Peyer's patch (tissue), 4 donors: ENCODE results near the gene GALNT2. TPM values are rescaled to one million over a fixed set of nuclear protein-coding genes. Genes with fewer than 3 reads are reported as not detected.

Experiments
- DNase-seq, 3 donors: peaks; one replicate each; pipeline ENCODE4 v3.0.0-alpha.2; 2017 to 2019
- H3K27ac ChIP-seq, 4 donors: fragments of 200-600 bp; sonication (generic); one replicate each; pipeline ENCODE4 v1.5.1; 2016 to 2019
- H3K27me3 ChIP-seq, 2 donors: fragments of 200-600 bp; sonication (generic); one replicate each; pipeline ENCODE4 v1.5.1; 2019
- H3K36me3 ChIP-seq, 3 donors: fragments of 200-600 bp; sonication (generic); one replicate each; pipeline ENCODE4 v1.5.1; 2016 to 2019
- H3K4me1 ChIP-seq, 4 donors: fragments of 200-600 bp; sonication (generic); one replicate each; pipeline ENCODE4 v1.5.1; 2016 to 2019
- H3K4me3 ChIP-seq, 4 donors: fragments of 200-600 bp; sonication (generic); 1 replicate in 3 of 4; 2 replicates in 1 of 4; pipeline ENCODE4 v1.5.1; 2016 to 2019; ENCODE audit warnings: mild to moderate bottlenecking in 1 of 4
- H3K9me3 ChIP-seq, 4 donors: fragments of 200-600 bp; sonication (generic); one replicate each; pipeline ENCODE4 v1.5.1; 2016 to 2019; ENCODE audit warnings: mild to moderate bottlenecking in 1 of 4
- POLR2A ChIP-seq, 2 donors: fragments of 450-650 bp; IDR thresholded peaks; one replicate each; pipeline ENCODE4 v1.5.1; 2017; ENCODE audit warnings: antibody characterized with exemption in 2 of 2, mild to moderate bottlenecking in 2 of 2, moderate library complexity in 2 of 2
- total RNA-seq, 4 donors: library from RNA; depleted of rRNA; stranded (reverse); fragments of >200 nt; gene quantifications; one replicate each; pipeline ENCODE4 v1.1.0, GENCODE V29; 2016
- TF ChIP-seq, protein P1 (sequence below), 6 experiments: fragments of 450-650 bp in 4 of 6; fragments of 200-600 bp in 2 of 6; sonication (generic) in 1 of 6; IDR thresholded peaks; one replicate each; pipeline ENCODE4 v1.5.1; 2017 to 2019; ENCODE audit warnings: antibody characterized with exemption in 6 of 6, mild to moderate bottlenecking in 3 of 6, moderate library complexity in 1 of 6

Gene GALNT2
- total RNA-seq, 4 donors from 2014 or later, result 36.3 to 52.5 (median 43.6) TPM

- Histone ChIP-seq H3K9me3 (no peaks in the 10 kb centered on the region), H3K4me3 (no peak overlapping the region), H3K4me1 (peaks cover 0 to 12% (median 0%) of the 10 kb centered on the region in 4 donors), H3K27ac (no peak overlapping the region), H3K36me3 (no peaks in the 10 kb centered on the region), H3K27me3 (no peaks in the 10 kb centered on the region)
- TF ChIP-seq, protein P1, sequence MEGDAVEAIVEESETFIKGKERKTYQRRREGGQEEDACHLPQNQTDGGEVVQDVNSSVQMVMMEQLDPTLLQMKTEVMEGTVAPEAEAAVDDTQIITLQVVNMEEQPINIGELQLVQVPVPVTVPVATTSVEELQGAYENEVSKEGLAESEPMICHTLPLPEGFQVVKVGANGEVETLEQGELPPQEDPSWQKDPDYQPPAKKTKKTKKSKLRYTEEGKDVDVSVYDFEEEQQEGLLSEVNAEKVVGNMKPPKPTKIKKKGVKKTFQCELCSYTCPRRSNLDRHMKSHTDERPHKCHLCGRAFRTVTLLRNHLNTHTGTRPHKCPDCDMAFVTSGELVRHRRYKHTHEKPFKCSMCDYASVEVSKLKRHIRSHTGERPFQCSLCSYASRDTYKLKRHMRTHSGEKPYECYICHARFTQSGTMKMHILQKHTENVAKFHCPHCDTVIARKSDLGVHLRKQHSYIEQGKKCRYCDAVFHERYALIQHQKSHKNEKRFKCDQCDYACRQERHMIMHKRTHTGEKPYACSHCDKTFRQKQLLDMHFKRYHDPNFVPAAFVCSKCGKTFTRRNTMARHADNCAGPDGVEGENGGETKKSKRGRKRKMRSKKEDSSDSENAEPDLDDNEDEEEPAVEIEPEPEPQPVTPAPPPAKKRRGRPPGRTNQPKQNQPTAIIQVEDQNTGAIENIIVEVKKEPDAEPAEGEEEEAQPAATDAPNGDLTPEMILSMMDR (IDR thresholded peaks at IDR 0.05), result no peak
- TF ChIP-seq POLR2A (IDR thresholded peaks at IDR 0.05), result no peak
- DNase-seq, result no peak
Measured at GRCh38 chr1:230076121-230076520, 9.1 kb downstream of the GALNT2 start.

GRCh38 chr1:230077011-230077410 is 10.0 kb downstream of the GALNT2 start:
- Histone ChIP-seq H3K36me3 (no peaks in the 10 kb centered on the region), H3K4me1 (peaks cover 0 to 12% (median 0%) of the 10 kb centered on the region in 4 donors), H3K27me3 (no peaks in the 10 kb centered on the region), H3K4me3 (no peak overlapping the region), H3K27ac (no peak overlapping the region), H3K9me3 (no peaks in the 10 kb centered on the region)
- peak in 1 of 3 donors; percentile 27 for DNase-seq
- TF ChIP-seq, protein P1 (IDR thresholded peaks at IDR 0.05), result no peak
- no peak for TF ChIP-seq POLR2A (IDR thresholded peaks at IDR 0.05)

- DNase-seq, result peak in 1 of 3 donors; percentile 25
- no peak for TF ChIP-seq POLR2A (IDR thresholded peaks at IDR 0.05)
- TF ChIP-seq, protein P1 (IDR thresholded peaks at IDR 0.05), result peak in 1 of 6 experiments; percentile 16
- Histone ChIP-seq H3K27me3 (no peaks in the 10 kb centered on the region), H3K27ac (no peak overlapping the region), H3K36me3 (no peaks in the 10 kb centered on the region), H3K4me3 (no peak overlapping the region), H3K4me1 (peaks cover 0 to 12% (median 0%) of the 10 kb centered on the region in 4 donors), H3K9me3 (no peaks in the 10 kb centered on the region)
Measured at GRCh38 chr1:230077436-230078213, 10.6 kb downstream of the GALNT2 start.

DNA sequence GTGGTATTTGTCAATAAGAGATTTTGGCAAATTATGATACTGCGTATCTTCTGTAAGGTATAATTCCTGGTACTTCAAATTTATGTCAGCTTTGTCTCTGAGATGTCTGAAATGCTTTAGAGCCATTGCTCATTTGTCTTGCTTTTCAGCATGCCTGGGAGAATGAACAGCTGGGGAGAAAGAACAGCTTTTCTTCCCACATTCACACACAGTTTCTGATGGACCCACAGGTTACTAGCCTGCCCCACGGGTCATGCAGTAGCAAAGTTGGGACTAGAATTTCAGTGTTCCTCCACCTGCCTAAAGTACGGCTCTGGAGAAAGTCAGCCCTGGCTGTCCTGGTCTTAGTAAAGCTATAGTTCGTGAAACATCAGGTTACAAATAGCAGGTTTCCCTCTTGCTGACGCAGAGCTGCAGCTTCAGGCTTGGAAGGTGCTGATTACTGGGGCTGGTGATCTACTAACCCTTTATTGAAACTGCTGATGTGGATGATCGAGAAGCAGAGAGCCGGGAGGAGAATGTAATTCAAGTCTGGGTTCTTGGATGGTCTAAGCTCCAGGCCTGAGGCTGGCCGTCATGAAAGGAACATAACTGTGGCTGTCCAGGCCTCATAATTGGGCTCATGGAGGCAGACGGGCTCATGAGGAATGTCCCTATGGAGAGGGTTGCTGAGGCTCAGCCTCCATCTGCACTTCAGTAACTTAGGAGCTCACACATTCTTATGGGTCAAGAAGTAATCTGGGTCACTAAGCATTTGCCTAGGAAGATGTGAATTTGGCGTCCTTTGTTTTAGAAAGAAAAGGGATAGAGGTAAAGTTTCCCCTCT is 12.4 kb downstream of the GALNT2 start:
- H3K4me1 ChIP-seq, result peaks cover 0 to 7% (median 0%) of the 10 kb centered on the region in 4 donors
- H3K4me3 ChIP-seq, result no peak overlapping the region
- DNase-seq, result no peak
- no peak for TF ChIP-seq POLR2A (IDR thresholded peaks at IDR 0.05)
- TF ChIP-seq, protein P1 (IDR thresholded peaks at IDR 0.05), result no peak
- H3K27ac ChIP-seq, result no peak overlapping the region
- H3K36me3 ChIP-seq, result no peaks in the 10 kb centered on the region
- H3K9me3 ChIP-seq, result no peaks in the 10 kb centered on the region
- H3K27me3 ChIP-seq, result no peaks in the 10 kb centered on the region

GRCh38 chr1:230080822-230081221 is 13.8 kb downstream of the GALNT2 start:
- TF ChIP-seq, protein P1 (IDR thresholded peaks at IDR 0.05), result no peak
- no peak for TF ChIP-seq POLR2A (IDR thresholded peaks at IDR 0.05)
- Histone ChIP-seq H3K4me1 (peaks cover 0 to 15% (median 0%) of the 10 kb centered on the region in 4 donors), H3K27me3 (no peaks in the 10 kb centered on the region), H3K36me3 (no peaks in the 10 kb centered on the region), H3K4me3 (no peak overlapping the region), H3K9me3 (no peaks in the 10 kb centered on the region), H3K27ac (no peak overlapping the region)
- peak in 1 of 3 donors; percentile 30 for DNase-seq
